RWPE2 (cell line): ENCODE data around the gene KIF7.

Experiments
- ATAC-seq: fragments of 200-7000 bp; cut with Tn5 transposase; 3 replicates; pipeline ENCODE4 v1.9.1; 2021; ENCODE audit warnings: low read depth
- DNase-seq: peaks from one replicate; pipeline ENCODE4 v3.0.0-alpha.2; 2020; ENCODE audit warnings: low spot score
- H3K27ac ChIP-seq: fragments of 450-650 bp; 2 replicates; pipeline ENCODE4 v1.5.1; 2017; ENCODE audit warnings: mild to moderate bottlenecking; ENCODE audit not compliant: poor library complexity, severe bottlenecking
- H3K27me3 ChIP-seq: fragments of 250-450 bp; sonication (Bioruptor Pico); 2 replicates; pipeline ENCODE4 v1.5.1; 2021; ENCODE audit warnings: mild to moderate bottlenecking, moderate library complexity; ENCODE audit not compliant: insufficient read depth, poor library complexity, severe bottlenecking
- H3K36me3 ChIP-seq: fragments of 250-450 bp; sonication (Bioruptor Pico); 2 replicates; pipeline ENCODE4 v1.5.1; 2020; ENCODE audit warnings: low read depth, mild to moderate bottlenecking, moderate library complexity
- H3K4me1 ChIP-seq: fragments of 250-450 bp; sonication (Bioruptor Pico); 2 replicates; pipeline ENCODE4 v1.5.1; 2021; ENCODE audit warnings: mild to moderate bottlenecking, moderate library complexity; ENCODE audit not compliant: insufficient read depth, poor library complexity, severe bottlenecking
- H3K4me3 ChIP-seq: fragments of 250-450 bp; sonication (Bioruptor Pico); 2 replicates; pipeline ENCODE4 v1.5.1; 2021; ENCODE audit warnings: mild to moderate bottlenecking, moderate library complexity; ENCODE audit not compliant: severe bottlenecking
- H3K9me3 ChIP-seq: fragments of 250-450 bp; sonication (Bioruptor Pico); 2 replicates; pipeline ENCODE4 v1.5.1; 2021; ENCODE audit warnings: mild to moderate bottlenecking, moderate library complexity; ENCODE audit not compliant: severe bottlenecking
- TF ChIP-seq, protein P1 (sequence below): fragments of 450-650 bp; IDR thresholded peaks from one replicate; pipeline ENCODE4 v1.5.1; 2017; ENCODE audit warnings: mild to moderate bottlenecking, moderate library complexity; ENCODE audit not compliant: poor library complexity, severe bottlenecking

KIF7 gene

GRCh38 chr15:89625716-89626115 is 29.6 kb downstream of the KIF7 start:
- no peak overlapping the region for H3K4me3 ChIP-seq
- no peak for ATAC-seq
- no peaks in the 10 kb centered on the region for H3K4me1 ChIP-seq
- TF ChIP-seq, protein P1, sequence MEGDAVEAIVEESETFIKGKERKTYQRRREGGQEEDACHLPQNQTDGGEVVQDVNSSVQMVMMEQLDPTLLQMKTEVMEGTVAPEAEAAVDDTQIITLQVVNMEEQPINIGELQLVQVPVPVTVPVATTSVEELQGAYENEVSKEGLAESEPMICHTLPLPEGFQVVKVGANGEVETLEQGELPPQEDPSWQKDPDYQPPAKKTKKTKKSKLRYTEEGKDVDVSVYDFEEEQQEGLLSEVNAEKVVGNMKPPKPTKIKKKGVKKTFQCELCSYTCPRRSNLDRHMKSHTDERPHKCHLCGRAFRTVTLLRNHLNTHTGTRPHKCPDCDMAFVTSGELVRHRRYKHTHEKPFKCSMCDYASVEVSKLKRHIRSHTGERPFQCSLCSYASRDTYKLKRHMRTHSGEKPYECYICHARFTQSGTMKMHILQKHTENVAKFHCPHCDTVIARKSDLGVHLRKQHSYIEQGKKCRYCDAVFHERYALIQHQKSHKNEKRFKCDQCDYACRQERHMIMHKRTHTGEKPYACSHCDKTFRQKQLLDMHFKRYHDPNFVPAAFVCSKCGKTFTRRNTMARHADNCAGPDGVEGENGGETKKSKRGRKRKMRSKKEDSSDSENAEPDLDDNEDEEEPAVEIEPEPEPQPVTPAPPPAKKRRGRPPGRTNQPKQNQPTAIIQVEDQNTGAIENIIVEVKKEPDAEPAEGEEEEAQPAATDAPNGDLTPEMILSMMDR, result no peak
- H3K9me3 ChIP-seq, result no peaks in the 10 kb centered on the region
- DNase-seq, result no peak
- peaks cover 96% of the 10 kb centered on the region for H3K36me3 ChIP-seq
- no peak overlapping the region for H3K27ac ChIP-seq
- H3K27me3 ChIP-seq, result no peaks in the 10 kb centered on the region

- no peak overlapping the region for H3K27ac ChIP-seq
- no peaks in the 10 kb centered on the region for H3K27me3 ChIP-seq
- H3K9me3 ChIP-seq, result no peaks in the 10 kb centered on the region
- H3K4me1 ChIP-seq, result no peaks in the 10 kb centered on the region
- DNase-seq (no peak), ATAC-seq (no peak)
- TF ChIP-seq, protein P1, result no peak
- peaks cover 100% of the 10 kb centered on the region for H3K36me3 ChIP-seq
- H3K4me3 ChIP-seq, result no peak overlapping the region
Measured at GRCh38 chr15:89623165-89623564, 32.1 kb downstream of the KIF7 start.

DNA sequence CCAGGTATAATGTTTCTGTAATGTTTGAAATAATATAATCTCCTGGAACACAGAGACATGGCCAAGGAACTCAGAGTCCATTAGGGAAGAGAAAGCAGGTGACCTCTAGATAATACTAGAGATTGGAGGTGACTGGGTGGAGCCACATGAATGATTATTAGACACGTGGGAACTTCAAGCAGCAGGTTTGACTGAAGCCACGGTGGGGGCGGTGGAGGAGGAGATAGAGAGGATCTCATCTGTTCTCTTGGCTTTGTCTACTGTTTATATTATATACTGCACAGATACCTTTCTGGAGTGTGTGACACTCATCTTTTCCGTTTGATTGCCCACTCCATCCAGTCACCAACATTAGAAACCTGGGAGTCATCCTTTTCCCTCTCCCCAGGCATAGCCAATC is 33.7 kb downstream of the KIF7 start:
- no peaks in the 10 kb centered on the region for H3K27me3 ChIP-seq
- no peaks in the 10 kb centered on the region for H3K4me1 ChIP-seq
- no peak for DNase-seq
- no peak for ATAC-seq
- TF ChIP-seq, protein P1, result no peak
- no peaks in the 10 kb centered on the region for H3K9me3 ChIP-seq
- H3K36me3 ChIP-seq, result peaks cover 100% of the 10 kb centered on the region
- H3K27ac ChIP-seq, result no peak overlapping the region
- no peak overlapping the region for H3K4me3 ChIP-seq

DNA sequence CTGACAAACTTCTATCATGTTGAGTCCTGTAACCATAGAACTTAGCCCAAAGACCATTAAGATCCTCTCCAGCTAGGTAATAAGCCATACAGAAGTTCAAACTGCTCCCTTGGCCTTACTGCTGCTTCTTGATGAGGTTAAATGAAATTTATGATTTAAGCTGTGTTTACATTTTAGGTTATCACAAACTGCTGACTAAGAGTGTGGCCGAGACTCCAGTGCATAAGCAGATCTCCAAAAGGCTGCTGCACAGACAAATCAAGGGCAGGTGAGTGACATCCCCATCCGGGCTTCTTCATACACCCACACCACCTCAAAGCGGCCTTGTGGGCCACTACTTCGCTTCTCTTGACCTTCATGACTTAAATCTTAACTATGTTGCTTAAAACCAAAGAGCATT is 39.0 kb downstream of the KIF7 start:
- Histone ChIP-seq H3K27me3 (no peaks in the 10 kb centered on the region), H3K4me3 (no peak overlapping the region), H3K9me3 (no peaks in the 10 kb centered on the region), H3K4me1 (no peaks in the 10 kb centered on the region), H3K27ac (no peak overlapping the region), H3K36me3 (peaks cover 100% of the 10 kb centered on the region)
- DNase-seq (no peak), ATAC-seq (no peak)
- TF ChIP-seq, protein P1, result no peak

DNA sequence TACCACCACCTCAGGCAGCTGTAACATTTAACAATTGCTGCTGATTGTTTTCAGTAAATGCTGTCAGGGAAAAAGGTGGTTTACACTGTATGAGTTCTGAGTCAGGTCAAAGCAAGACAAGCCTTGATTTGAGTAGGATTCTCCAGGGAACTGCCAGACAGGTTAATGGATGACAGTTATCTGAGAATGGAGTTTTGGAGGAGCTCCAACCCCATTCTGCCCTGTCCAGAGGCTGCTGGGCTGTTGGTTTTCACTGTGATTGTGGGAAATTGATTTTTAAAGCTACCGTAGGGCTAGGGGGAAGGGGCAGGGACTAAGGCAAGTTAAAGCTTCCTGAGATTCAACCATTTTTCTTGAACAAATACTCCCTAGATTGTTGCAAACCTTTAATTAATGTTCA is 40.1 kb downstream of the KIF7 start:
- H3K9me3 ChIP-seq, result peaks cover 5% of the 10 kb centered on the region
- peaks cover 100% of the 10 kb centered on the region for H3K36me3 ChIP-seq
- no peaks in the 10 kb centered on the region for H3K4me1 ChIP-seq
- ATAC-seq (no peak), DNase-seq (no peak)
- no peak overlapping the region for H3K27ac ChIP-seq
- H3K4me3 ChIP-seq, result no peak overlapping the region
- TF ChIP-seq, protein P1, result no peak
- H3K27me3 ChIP-seq, result no peaks in the 10 kb centered on the region
